Breast epithelium (tissue), 4 donors: ENCODE results near the gene ARID1B. TPM values are rescaled to one million over a fixed set of nuclear protein-coding genes. Genes with fewer than 3 reads are reported as not detected.

Experiments used
- DNase-seq, 2 donors: peaks; one replicate each; pipeline ENCODE4 v3.0.0-alpha.2; 2019; ENCODE audit warnings: low spot score in 2 of 2
- H3K27ac ChIP-seq, 2 donors: fragments of 200-600 bp; sonication (generic) in 1 of 2; one replicate each; pipeline ENCODE4 v1.5.1; 2016 to 2019; ENCODE audit warnings: mild to moderate bottlenecking in 1 of 2
- H3K27me3 ChIP-seq, 2 donors: fragments of 200-600 bp; sonication (generic) in 1 of 2; one replicate each; pipeline versions ENCODE4 v1.5.1 to v1.6.0; 2017 to 2019; ENCODE audit warnings: control low read depth in 1 of 2, mild to moderate bottlenecking in 1 of 2
- H3K36me3 ChIP-seq: fragments of 200-600 bp; one replicate; pipeline ENCODE4 v1.5.1; 2019
- H3K4me1 ChIP-seq, 2 donors: fragments of 200-600 bp; sonication (generic); one replicate each; pipeline ENCODE4 v1.5.1; 2016 to 2019; ENCODE audit warnings: control low read depth in 1 of 2
- H3K4me3 ChIP-seq, 3 donors: fragments of 200-600 bp; sonication (generic); 1 replicate in 2 of 3; 2 replicates in 1 of 3; pipeline ENCODE4 v1.5.1; 2016 to 2019; ENCODE audit warnings: mild to moderate bottlenecking in 3 of 3, moderate library complexity in 2 of 3
- H3K9me3 ChIP-seq, 2 donors: fragments of 200-600 bp; sonication (generic) in 1 of 2; one replicate each; pipeline ENCODE4 v1.5.1; 2016 to 2019; ENCODE audit warnings: control low read depth in 1 of 2
- CTCF ChIP-seq, 3 donors: fragments of 450-650 bp; IDR thresholded peaks; one replicate each; pipeline ENCODE4 v1.5.1; 2016 to 2017; ENCODE audit warnings: antibody characterized with exemption in 3 of 3, mild to moderate bottlenecking in 3 of 3, moderate library complexity in 3 of 3
- POLR2A ChIP-seq: fragments of 450-650 bp; IDR thresholded peaks from one replicate; pipeline ENCODE4 v1.6.1; 2016; ENCODE audit warnings: antibody characterized with exemption, mild to moderate bottlenecking, moderate library complexity
- POLR2AphosphoS5 ChIP-seq, 3 donors: sonication (generic); formaldehyde crosslinking; IDR thresholded peaks; one replicate each; pipeline ENCODE4 v1.6.1; 2017; ENCODE audit warnings: antibody characterized with exemption in 3 of 3
- intact Hi-C: fragments of 100-400 bp; cut with DNase I; formaldehyde crosslinking; loops from one replicate; pipeline ENCODE4 v1.15.1; 2023; ENCODE audit warnings: low total_unique reads
- total RNA-seq, 3 donors: library from RNA; depleted of rRNA; stranded (reverse); fragments of >200 nt; gene quantifications; one replicate each; pipeline ENCODE4 v1.1.0, GENCODE V29; 2016

ARID1B gene
- total RNA-seq, 3 donors from 2014 or later = 99.9 to 205 (median 131) TPM

DNA sequence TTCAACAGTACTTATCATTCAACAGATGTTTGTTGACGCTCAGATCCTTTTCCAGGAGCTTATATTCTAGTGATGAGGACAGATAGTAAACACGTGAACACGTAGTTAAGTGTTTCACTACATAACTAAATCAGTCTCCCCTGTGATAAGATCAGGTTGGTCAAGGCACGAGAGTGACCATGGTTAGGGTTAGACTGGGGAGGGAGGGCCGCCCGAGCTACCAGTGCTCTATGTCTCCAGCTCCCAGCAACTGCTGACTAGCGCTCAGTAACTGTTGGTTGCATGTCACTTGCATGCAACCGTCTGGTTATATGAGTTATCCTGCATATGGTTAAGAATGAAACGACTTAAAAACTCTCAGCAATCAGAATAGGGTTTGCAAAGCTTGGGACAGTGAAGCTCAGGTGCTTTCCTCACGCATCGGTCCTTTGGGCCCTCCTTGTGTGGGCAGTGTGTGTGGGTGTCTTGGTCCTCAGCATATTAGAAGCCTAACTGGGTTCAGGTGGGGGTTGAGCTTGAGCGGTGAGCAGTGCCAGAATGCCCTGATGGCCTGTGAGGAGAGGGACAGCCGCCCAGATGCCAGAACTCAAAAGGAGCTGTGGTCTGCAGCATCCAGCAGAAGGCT lies 120.8 kb downstream of the ARID1B start:
- no peak overlapping the region for H3K27ac ChIP-seq
- no peak for DNase-seq
- intact Hi-C loops = no loop called here
- H3K36me3 ChIP-seq = no peaks in the 10 kb centered on the region
- TF ChIP-seq CTCF (IDR thresholded peaks at IDR 0.05) (no peak), POLR2AphosphoS5 (IDR thresholded peaks at IDR 0.05) (no peak), POLR2A (no peak)
- no peaks in the 10 kb centered on the region for H3K4me1 ChIP-seq
- H3K27me3 ChIP-seq = no peaks in the 10 kb centered on the region
- H3K4me3 ChIP-seq = no peak overlapping the region
- H3K9me3 ChIP-seq = no peaks in the 10 kb centered on the region

GRCh38 chr6:156899071-156899470 lies 121.9 kb downstream of the ARID1B start:
- no peak overlapping the region for H3K4me3 ChIP-seq
- H3K36me3 ChIP-seq = no peaks in the 10 kb centered on the region
- intact Hi-C loops = no loop called here
- no peaks in the 10 kb centered on the region for H3K9me3 ChIP-seq
- no peaks in the 10 kb centered on the region for H3K27me3 ChIP-seq
- H3K4me1 ChIP-seq = no peaks in the 10 kb centered on the region
- no peak for DNase-seq
- no peak overlapping the region for H3K27ac ChIP-seq
- TF ChIP-seq POLR2AphosphoS5 (IDR thresholded peaks at IDR 0.05) (no peak), POLR2A (no peak), CTCF (IDR thresholded peaks at IDR 0.05) (no peak)

- DNase-seq = no peak
- H3K4me3 ChIP-seq = no peak overlapping the region
- H3K27ac ChIP-seq = no peak overlapping the region
- intact Hi-C loops = no loop called here
- no peak for TF ChIP-seq CTCF (IDR thresholded peaks at IDR 0.05)
- TF ChIP-seq POLR2AphosphoS5 (IDR thresholded peaks at IDR 0.05) = no peak
- TF ChIP-seq POLR2A = no peak
- no peaks in the 10 kb centered on the region for H3K27me3 ChIP-seq
- H3K9me3 ChIP-seq = no peaks in the 10 kb centered on the region
- no peaks in the 10 kb centered on the region for H3K36me3 ChIP-seq
- H3K4me1 ChIP-seq = no peaks in the 10 kb centered on the region
Measured at GRCh38 chr6:156899532-156900135, 122.5 kb downstream of the ARID1B start.

DNA sequence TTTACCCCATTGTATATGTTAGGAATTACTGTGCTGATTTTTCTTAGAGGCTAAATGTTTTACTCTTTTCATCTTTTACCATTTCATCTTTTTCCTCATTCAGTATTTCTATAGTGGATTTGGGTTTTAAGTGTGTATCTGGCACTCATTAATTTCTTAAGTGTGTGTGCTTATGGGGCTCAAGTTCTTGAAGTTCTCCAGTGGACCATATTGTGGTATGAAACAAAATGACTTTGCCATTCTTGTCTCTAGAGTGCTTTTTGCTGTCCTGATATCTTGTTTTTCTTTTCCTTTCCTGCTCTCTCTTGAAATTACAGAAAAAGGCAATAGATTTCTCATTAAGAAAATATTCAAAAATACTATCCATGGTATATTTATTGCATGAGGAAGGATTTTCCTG lies 123.1 kb downstream of the ARID1B start:
- Histone ChIP-seq H3K4me1 (no peaks in the 10 kb centered on the region), H3K4me3 (no peak overlapping the region), H3K27ac (no peak overlapping the region), H3K9me3 (no peaks in the 10 kb centered on the region), H3K27me3 (no peaks in the 10 kb centered on the region), H3K36me3 (no peaks in the 10 kb centered on the region)
- DNase-seq = no peak
- intact Hi-C loops = no loop called here
- TF ChIP-seq POLR2AphosphoS5 (IDR thresholded peaks at IDR 0.05) (no peak), POLR2A (no peak), CTCF (IDR thresholded peaks at IDR 0.05) (no peak)

DNA sequence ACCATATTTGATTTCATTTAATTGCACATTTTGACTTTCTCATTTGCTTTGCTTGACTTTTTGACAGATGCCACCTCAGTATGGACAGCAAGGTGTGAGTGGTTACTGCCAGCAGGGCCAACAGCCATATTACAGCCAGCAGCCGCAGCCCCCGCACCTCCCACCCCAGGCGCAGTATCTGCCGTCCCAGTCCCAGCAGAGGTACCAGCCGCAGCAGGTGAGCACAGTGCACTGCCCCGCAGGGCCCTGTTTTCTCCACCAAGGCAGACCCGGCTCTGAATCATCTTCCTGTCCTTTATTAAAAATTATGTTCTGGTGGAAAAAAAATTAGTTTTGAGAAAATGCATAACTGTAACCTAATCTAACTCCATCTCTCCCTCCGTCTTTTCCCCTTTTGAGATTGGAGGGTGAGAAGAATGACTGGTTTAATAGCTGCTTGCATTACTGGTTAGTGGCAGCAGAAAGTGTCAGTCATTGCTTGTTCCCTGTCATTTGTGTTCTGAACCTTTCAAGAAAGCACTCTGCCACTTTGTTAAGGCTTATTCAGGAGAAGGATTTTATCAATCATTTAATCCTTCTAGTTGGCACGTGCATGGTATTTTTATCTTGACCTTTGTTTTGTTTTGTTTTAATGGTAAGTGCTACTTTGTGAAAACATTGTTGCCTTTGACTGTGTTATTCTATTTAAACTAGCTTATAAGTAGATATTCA lies 124.3 kb downstream of the ARID1B start:
- H3K27ac ChIP-seq = no peak overlapping the region
- intact Hi-C loops = no loop called here
- no peaks in the 10 kb centered on the region for H3K36me3 ChIP-seq
- no peaks in the 10 kb centered on the region for H3K4me1 ChIP-seq
- TF ChIP-seq POLR2AphosphoS5 (IDR thresholded peaks at IDR 0.05) = no peak
- no peak for TF ChIP-seq CTCF (IDR thresholded peaks at IDR 0.05)
- TF ChIP-seq POLR2A = no peak
- no peaks in the 10 kb centered on the region for H3K27me3 ChIP-seq
- no peaks in the 10 kb centered on the region for H3K9me3 ChIP-seq
- H3K4me3 ChIP-seq = no peak overlapping the region
- DNase-seq = no peak
